AG09309 (cell line): Measurements from ENCODE around the gene DPH7.
"Not testable (repeated sequence)": the region's sequence is repeated elsewhere in the genome, so short reads cannot be mapped to it uniquely, and the experiment has no call there.

Source experiments
- DNase-seq: peaks from one replicate; pipeline ENCODE4 v3.0.0-alpha.2; 2010; ENCODE audit warnings: low read depth
- H3K4me3 ChIP-seq: 2 replicates; pipeline ENCODE4 v1.5.1; 2011; ENCODE audit warnings: mild to moderate bottlenecking, low read depth, low read length, moderate library complexity; ENCODE audit not compliant: control insufficient read depth
- TF ChIP-seq, protein P1 (sequence below): IDR thresholded peaks from 2 replicates; pipeline ENCODE4 v1.5.1; 2011; ENCODE audit warnings: mild to moderate bottlenecking, low read depth, low read length, inconsistent platforms; ENCODE audit not compliant: insufficient read depth, control insufficient read depth; ENCODE audit errors: missing control alignments

The DPH7 gene

DNA sequence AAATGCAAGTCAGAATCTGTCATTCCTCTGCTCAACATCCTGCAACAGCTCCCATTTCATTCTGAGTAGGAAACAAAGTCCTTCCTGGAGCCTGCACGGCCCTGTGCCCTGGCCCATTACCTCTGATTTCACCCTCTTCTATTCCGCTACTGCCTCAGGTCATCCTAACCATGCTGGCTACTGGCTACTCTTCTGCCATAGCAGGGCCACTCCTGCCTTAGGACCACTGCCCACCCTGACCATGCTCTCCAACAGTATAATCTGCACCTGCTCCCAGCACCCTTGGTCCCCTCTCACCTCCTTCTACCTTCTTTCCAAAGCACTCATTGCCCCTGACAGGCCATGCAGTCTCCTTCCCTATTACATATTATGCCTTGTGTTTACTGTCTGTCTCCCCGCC, 8.2 kb downstream of the DPH7 start:
- TF ChIP-seq, protein P1, sequence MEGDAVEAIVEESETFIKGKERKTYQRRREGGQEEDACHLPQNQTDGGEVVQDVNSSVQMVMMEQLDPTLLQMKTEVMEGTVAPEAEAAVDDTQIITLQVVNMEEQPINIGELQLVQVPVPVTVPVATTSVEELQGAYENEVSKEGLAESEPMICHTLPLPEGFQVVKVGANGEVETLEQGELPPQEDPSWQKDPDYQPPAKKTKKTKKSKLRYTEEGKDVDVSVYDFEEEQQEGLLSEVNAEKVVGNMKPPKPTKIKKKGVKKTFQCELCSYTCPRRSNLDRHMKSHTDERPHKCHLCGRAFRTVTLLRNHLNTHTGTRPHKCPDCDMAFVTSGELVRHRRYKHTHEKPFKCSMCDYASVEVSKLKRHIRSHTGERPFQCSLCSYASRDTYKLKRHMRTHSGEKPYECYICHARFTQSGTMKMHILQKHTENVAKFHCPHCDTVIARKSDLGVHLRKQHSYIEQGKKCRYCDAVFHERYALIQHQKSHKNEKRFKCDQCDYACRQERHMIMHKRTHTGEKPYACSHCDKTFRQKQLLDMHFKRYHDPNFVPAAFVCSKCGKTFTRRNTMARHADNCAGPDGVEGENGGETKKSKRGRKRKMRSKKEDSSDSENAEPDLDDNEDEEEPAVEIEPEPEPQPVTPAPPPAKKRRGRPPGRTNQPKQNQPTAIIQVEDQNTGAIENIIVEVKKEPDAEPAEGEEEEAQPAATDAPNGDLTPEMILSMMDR = no peak
- no peak overlapping the region for H3K4me3 ChIP-seq
- DNase-seq = no peak

GRCh38 chr9:137569609-137570203, 9.0 kb downstream of the DPH7 start:
- TF ChIP-seq, protein P1 = no peak
- no peak for DNase-seq
- no peak overlapping the region for H3K4me3 ChIP-seq

DNA sequence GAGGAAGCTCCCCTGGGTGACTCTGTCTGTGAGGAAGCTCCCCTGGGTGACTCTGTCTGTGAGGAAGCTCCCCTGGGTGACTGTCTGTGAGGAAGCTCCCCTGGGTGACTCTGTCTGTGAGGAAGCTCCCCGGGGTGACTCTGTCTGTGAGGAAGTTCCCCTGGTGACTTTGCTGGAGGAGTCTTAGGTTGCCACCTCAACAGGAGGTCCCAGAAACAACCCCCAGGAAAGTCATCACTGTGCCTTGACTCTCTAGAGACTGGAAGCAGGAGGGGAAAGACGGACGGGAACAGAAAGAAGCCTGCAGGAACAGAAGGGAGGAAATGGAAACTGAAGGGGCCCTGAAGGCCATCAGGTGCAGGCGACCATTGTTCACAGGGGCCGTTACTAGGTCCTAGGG, 10.3 kb downstream of the DPH7 start:
- H3K4me3 ChIP-seq = not testable (repeated sequence)

DNA sequence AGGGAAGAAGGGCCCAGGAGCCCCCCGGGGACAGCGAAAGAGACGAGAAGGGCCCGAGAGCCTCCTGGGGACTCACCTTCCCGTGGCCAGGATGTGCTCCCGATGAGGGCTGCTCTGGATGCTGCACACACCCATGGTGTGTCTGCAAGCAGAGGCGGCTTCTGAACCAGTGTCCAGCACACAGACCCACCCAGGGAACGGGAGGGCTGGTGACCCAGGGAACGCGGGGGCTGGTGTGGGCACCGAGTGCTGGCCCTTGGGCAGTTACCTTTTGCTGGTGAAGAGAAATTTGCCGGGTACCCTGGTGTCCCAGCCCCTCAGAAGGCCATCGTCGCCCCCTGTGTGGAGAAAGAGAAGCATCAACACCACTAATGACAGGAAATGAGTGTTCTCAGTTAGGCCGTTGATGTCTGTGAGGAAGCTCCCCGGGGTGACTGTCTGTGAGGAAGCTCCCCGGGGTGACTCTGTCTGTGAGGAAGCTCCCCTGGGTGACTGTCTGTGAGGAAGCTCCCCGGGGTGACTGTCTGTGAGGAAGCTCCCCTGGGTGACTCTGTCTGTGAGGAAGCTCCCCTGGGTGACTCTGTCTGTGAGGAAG, 13.8 kb downstream of the DPH7 start:
- TF ChIP-seq, protein P1 = no peak
- no peak for DNase-seq
- no peak overlapping the region for H3K4me3 ChIP-seq

More for the DNA sequence above, 10.3 kb downstream of the DPH7 start:
- not testable (repeated sequence) for DNase-seq

GRCh38 chr9:137564134-137564533, 14.6 kb downstream of the DPH7 start:
- no peak overlapping the region for H3K4me3 ChIP-seq
- DNase-seq = no peak
- TF ChIP-seq, protein P1 = no peak

DNA sequence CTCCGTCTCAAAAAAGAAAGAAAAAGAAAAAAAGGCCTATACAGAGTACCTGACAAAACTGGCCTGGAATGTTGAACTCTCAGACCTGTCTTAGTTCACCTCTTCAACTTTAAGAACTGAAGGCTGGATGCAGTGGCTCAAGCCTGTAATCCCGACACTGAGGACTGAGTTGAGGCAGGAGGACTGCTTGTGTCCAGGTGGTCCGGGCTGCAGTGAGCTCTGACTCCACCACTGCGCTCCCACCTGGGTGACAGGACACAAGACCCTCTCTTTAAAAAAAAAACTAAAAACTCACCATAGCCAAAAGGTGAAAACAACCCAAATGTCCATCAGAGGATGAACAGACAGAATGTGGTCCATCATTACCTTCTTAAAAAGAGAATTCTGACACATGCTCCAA, 20.6 kb downstream of the DPH7 start:
- DNase-seq = no peak
- no peak overlapping the region for H3K4me3 ChIP-seq
- TF ChIP-seq, protein P1 = no peak

- DNase-seq = no peak
- TF ChIP-seq, protein P1 = no peak
- no peak overlapping the region for H3K4me3 ChIP-seq
Measured at GRCh38 chr9:137556069-137556838, 22.5 kb downstream of the DPH7 start.
